GM10266 (cell line): ENCODE results near the gene CEMP1.

Experiments
- DNase-seq: peaks from one replicate; pipeline ENCODE4 v3.0.0; 2012; ENCODE audit errors: extremely low spot score
- CTCF ChIP-seq: IDR thresholded peaks from 2 replicates; pipeline ENCODE4 v1.5.1; 2012; ENCODE audit warnings: mild to moderate bottlenecking, low read depth; ENCODE audit not compliant: control insufficient read depth, insufficient read depth; ENCODE audit errors: missing control alignments

The CEMP1 gene

GRCh38 chr16:2494616-2495015, 36.6 kb downstream of the CEMP1 start:
- DNase-seq = no peak
- TF ChIP-seq CTCF = no peak

DNA sequence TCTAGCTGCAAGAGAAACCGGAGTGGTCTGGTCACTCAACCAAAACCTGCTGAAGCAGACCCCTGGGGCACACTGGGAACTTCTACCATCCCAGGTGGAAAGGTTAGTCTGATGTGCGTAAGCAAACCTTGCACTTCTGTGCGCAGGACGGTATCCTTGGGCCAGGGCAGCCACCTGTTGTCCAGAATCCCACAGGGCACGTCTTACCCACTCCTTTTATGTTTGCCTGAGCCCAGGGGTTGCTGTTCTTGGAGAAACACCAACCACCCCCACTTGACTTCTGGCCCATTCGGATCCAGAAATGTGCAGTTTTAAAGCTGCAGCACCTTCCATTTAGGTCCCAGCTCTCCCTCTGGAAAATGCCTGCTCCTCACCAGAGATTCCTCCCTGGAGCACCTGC, 37.6 kb downstream of the CEMP1 start:
- no peak for TF ChIP-seq CTCF
- no peak for DNase-seq

DNA sequence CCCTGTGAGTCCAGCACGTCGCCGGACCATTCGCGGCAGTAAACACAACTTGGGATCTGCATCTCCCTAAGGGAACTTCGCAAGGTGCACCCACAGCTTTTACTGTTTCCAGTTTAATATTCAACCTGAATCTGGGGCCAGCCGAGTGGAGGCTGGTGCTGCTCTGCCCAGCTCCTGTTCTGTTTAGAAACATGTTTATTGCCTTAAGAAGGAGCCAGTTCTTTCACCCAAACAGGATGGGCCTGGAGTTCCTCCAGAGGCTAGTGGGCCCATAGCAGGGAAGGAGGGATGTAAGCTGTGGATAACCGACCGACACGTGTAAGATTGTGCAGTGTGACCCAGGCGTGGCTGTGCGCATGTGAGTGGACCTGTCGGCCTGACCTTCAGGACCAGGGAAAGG, 38.9 kb downstream of the CEMP1 start:
- DNase-seq = no peak
- no peak for TF ChIP-seq CTCF

DNA sequence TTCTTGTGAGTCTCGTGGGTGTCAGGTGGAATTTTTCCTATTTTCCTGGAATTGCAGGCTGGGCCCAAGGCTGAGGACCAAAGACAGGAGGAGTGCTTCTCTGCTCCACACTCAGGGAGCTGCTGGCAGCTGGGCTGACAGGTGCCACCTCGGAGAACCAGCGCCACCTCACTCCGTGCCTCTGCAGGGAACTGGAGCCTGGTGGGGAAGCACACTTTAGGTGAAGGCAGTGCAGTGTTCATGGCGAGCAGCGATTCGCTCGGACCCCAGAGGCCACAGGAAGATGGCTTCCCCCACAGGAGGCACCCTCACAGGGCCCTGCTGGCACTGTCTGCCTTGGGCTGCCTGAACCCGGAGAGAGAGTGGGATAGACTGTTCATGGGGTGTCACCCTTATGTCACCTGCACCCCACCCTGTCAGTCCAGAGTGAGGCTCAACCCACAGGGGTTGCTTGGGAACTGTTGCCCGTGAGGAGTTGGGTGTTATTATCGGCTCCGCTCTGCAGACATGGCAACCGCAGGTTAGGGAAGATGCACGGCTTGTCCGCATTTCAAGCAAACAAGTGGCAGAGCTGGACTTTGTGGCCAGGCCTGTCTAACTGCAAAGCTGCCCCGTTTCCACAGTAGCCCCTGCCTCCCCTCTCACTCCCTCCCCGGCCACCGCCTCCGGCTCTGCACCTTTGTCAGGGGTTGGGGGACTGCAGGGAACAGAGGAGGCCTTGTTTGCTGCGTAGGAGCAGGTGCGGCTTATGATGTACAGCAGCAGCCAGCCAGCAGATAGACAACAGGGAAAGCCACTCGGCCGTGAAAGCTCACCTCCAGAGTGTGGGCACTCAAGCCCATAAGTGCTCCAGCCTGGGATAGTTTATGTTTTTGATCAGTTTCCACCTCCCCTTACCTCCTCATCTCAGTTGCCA, 40.8 kb downstream of the CEMP1 start:
- no peak for DNase-seq
- no peak for TF ChIP-seq CTCF

GRCh38 chr16:2489581-2489980, 41.6 kb downstream of the CEMP1 start:
- no peak for DNase-seq

GRCh38 chr16:2487903-2488531, 43.2 kb downstream of the CEMP1 start:
- DNase-seq = no peak
- TF ChIP-seq CTCF = no peak

More at GRCh38 chr16:2489581-2489980, 41.6 kb downstream of the CEMP1 start:
- no peak for TF ChIP-seq CTCF

DNA sequence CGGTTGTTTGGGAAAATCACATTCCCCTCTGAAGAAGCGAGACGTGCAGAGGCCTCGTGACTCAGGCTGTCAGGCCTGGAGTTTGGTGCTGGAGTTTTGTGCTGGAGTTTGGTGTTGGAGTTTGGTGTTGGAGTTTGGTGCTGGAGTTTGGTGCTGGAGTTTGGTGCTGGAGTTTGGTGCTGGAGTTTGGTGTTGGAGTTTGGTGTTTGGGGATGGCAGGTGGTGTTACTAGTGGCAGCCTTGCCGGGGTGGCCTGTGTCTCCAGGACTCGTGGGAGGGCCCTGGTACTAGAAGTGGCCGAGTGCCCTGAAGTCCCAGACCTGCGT, 43.7 kb downstream of the CEMP1 start:
- no peak for DNase-seq

More for the DNA sequence above, 43.7 kb downstream of the CEMP1 start:
- no peak for TF ChIP-seq CTCF
